Measurements from ENCODE around the gene CSAD. TPM values are rescaled to one million over a fixed set of nuclear protein-coding genes. Genes with fewer than 3 reads are reported as not detected.

CSAD gene
- total and polyA plus RNA-seq, 8 donors: 33.1 to 109 (median 93.3) TPM

DNA sequence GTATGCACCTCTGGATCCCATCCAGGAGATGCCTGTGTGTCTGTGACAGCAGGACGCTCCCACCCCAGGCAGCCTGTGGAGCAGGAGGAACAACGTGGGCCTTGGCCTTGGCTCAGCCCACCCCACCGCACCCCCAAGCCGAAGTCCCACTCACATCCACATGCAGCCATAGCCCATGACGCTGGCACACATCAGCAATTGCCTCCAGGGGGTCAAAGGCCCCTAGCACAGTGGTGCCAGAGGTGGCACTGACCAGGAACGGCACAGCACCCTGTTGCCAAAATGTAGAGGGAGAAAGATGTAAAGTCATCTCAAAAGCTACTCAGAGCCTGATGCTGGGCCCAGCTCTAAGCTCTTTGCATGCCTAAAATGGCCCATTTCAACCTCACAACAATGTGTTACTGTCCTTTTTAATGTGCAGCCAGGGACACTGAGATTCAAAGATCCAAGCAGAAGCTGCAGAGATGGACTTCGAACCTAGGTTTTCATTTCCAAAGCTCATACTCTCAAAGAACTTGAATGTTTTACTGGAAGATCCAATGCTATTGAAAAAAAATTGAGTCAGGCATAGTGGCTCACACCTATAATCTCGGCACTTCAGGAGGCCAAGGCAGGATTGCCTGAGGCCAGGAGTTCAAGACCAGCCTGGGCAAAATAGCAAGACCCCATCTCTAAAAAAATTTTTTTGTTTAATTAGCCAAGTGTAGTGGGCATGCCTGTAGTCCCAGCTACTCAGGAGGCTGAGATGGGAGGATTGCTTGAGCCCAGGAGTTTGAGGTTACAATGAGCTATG is 19.4 kb downstream of the CSAD start:
- H3K4me1 ChIP-seq: peaks cover 0 to 5% of the 10 kb centered on the region in 2 donors
- peaks cover 0 to 8% of the 10 kb centered on the region in 2 donors for H3K36me3 ChIP-seq
- DNase-seq: no peak
- ATAC-seq: no peak
- H3K27me3 ChIP-seq: no peaks in the 10 kb centered on the region
- no peaks in the 10 kb centered on the region for H3K9me3 ChIP-seq
- H3K27ac ChIP-seq: no peak overlapping the region
- no peak overlapping the region for H3K4me3 ChIP-seq
- intact Hi-C loops (cut with DNase I): no loop called here
- TF ChIP-seq, protein P1, sequence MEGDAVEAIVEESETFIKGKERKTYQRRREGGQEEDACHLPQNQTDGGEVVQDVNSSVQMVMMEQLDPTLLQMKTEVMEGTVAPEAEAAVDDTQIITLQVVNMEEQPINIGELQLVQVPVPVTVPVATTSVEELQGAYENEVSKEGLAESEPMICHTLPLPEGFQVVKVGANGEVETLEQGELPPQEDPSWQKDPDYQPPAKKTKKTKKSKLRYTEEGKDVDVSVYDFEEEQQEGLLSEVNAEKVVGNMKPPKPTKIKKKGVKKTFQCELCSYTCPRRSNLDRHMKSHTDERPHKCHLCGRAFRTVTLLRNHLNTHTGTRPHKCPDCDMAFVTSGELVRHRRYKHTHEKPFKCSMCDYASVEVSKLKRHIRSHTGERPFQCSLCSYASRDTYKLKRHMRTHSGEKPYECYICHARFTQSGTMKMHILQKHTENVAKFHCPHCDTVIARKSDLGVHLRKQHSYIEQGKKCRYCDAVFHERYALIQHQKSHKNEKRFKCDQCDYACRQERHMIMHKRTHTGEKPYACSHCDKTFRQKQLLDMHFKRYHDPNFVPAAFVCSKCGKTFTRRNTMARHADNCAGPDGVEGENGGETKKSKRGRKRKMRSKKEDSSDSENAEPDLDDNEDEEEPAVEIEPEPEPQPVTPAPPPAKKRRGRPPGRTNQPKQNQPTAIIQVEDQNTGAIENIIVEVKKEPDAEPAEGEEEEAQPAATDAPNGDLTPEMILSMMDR (IDR thresholded peaks at IDR 0.05): no peak

DNA sequence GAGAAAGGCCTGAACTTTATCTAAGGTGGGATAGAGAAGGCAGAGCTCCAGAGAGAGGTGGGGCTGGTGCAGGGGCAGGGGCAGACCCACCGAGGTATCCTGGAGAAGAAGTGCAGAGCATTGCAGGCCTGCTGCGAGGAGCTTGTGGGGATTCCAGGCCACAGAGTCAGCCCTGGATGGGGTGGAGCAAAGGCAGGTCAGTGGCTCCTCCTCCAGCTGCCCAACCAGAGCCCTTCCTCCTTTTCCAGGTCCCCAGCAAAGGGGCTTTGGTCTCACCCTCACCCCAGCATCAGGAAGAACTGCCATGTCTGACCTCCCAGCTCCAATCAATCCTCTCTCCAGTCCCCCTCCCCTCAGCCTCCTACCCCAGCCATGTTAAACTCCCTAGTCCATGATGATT is 20.1 kb downstream of the CSAD start:
- H3K4me3 ChIP-seq: no peak overlapping the region
- intact Hi-C loops (cut with DNase I): no loop called here

DNA sequence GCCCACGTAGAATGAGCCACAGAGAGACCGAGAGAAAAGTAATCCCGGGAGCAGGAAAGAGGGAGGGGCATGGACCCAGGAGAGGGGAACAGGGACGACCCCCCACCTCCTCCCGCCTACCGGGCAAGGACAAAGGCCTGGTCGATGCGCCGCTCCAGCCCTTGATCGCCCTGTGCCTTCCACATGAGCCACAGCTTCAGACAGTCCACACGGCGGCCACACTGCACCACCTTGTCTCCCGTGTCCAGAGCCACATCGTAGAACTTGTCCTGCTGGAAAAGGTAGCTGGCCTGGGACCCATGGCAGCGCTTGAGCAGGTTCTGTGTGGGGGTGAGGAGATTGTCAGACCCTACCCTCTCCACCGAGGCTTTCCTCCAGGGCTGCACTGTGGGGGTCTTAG is 20.7 kb downstream of the CSAD start:
- intact Hi-C loops (cut with DNase I): no loop called here
- TF ChIP-seq, protein P1 (IDR thresholded peaks at IDR 0.05): no peak
- Histone ChIP-seq H3K4me3 (no peak overlapping the region), H3K27me3 (no peaks in the 10 kb centered on the region), H3K9me3 (no peaks in the 10 kb centered on the region), H3K27ac (no peak overlapping the region), H3K36me3 (peaks cover 0 to 8% of the 10 kb centered on the region in 2 donors), H3K4me1 (peaks cover 0 to 5% of the 10 kb centered on the region in 2 donors)
- DNase-seq (no peak), ATAC-seq (no peak)

More for the DNA sequence above, 20.1 kb downstream of the CSAD start:
- Histone ChIP-seq H3K36me3 (peaks cover 0 to 8% of the 10 kb centered on the region in 2 donors), H3K27ac (no peak overlapping the region), H3K9me3 (no peaks in the 10 kb centered on the region), H3K27me3 (no peaks in the 10 kb centered on the region), H3K4me1 (peaks cover 0 to 5% of the 10 kb centered on the region in 2 donors)
- no peak for ATAC-seq
- DNase-seq: no peak
- TF ChIP-seq, protein P1 (IDR thresholded peaks at IDR 0.05): no peak

DNA sequence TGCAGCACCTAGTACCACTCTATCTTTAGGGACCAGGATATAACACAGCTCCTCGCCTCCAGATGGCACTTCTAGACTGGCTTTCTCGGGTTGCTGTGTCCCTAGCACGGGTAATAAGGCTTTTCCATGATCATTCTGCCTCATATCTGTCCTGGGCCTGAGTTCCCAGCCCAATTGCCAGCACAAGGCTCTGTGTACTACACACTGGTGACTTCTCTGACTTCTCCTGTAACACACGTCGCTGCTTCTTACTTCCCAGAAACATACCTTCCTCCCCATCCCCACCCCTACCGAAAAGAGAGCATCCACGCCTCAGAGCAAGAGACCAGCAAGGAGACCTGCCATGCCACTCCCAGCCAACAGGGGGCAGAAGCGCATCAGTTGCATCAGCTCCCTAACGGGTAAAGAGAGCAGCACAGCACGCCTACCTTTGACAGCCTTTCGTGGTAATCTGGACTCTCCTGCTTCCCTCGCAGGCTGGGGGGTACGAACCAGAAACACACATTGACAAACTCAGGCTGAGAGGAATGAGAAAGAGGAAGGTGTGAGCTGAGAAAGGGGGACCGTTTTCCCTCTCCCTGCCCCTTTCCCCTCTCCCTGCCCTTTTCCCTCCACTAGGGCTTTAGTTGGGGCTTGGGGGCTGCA is 21.4 kb downstream of the CSAD start:
- Histone ChIP-seq H3K27me3 (no peaks in the 10 kb centered on the region), H3K36me3 (peaks cover 0 to 8% of the 10 kb centered on the region in 2 donors), H3K4me1 (peaks cover 0 to 5% of the 10 kb centered on the region in 2 donors), H3K9me3 (no peaks in the 10 kb centered on the region), H3K4me3 (no peak overlapping the region), H3K27ac (no peak overlapping the region)
- TF ChIP-seq, protein P1 (IDR thresholded peaks at IDR 0.05): peak; percentile 92 to 95
- intact Hi-C loops (cut with DNase I): no loop called here
- ATAC-seq: peak; percentile 98
- peak; percentile 43 to 93 (median 76) for DNase-seq

DNA sequence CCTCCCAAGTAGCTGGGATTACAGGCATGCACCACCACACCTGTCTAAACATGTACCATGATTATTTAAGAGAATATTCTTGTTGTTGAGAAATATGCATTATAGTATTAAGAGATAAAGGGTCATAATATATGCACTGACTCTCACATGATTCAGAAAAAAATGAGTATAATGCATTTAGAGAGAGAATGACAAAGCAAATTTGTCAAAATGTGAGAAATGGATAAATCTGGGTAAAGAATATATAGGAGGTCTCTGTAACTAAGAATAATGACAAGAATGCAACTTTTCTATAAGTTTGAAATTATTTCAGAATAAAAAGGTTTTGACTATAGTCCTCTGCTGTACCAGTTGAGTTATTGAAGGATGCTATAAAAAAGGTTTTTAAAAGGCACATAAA is 28.3 kb downstream of the CSAD start:
- Histone ChIP-seq H3K4me1 (no peaks in the 10 kb centered on the region), H3K27ac (no peak overlapping the region), H3K36me3 (no peaks in the 10 kb centered on the region), H3K4me3 (no peak overlapping the region), H3K27me3 (no peaks in the 10 kb centered on the region), H3K9me3 (no peaks in the 10 kb centered on the region)
- TF ChIP-seq, protein P1 (IDR thresholded peaks at IDR 0.05): no peak
- DNase-seq (no peak), ATAC-seq (no peak)
- intact Hi-C loops (cut with DNase I): no loop called here
